ENCODE results near the gene ZNF423. TPM values are rescaled to one million over a fixed set of nuclear protein-coding genes. Genes with fewer than 3 reads are reported as not detected.

ZNF423 gene
- total RNA-seq, 4 donors from 2014 or later: 7.0 to 19.7 (median 8.4) TPM

DNA sequence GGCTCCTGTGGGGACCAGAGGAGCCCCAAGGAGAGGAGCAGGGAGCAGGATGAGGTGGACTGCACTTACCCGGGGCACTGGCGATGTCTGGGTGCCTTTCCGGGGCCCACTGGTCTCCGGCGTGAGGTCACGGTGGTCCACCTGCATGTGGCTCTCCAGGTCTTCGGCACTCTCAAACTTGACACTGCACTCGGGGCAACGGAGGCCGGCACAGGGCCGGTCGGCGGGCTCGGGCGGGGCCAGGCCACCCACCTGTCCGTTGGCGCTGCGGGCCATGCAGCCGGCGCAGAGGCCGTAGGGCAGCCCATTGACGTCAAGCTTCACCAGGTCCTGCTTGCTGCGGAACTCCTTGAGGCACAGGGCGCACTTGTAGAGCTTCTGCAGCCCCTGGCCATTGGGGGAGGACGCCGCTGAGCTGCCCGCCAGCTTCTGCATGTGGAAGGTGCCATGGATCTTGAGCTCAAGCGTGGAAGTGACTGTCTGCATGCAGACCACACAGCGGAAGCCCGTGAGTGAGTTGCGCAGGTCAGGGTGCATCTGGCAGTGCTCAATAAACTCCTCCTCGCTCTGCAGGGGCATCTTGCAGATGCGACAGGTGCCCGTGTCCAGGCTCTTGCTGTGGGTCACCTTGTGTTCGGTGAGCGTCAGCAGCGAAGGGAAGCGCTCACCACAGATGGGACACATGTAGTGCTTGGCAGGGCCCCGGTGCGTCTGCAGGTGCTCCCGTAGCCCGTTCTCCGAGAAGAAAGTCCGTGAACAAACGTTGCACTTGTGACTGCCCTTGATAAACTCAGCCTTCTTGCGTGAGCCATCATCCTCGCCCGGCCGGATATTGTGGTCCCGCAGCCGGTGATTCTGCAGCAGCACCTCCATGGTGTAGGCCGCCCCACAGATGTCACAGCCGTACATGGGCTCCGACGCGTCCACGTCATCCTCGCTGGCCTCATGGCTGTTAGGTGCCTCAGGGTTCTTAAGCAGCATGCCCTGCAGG, 220.0 kb downstream of the ZNF423 start:
- H3K9me3 ChIP-seq: no peaks in the 10 kb centered on the region
- no peak overlapping the region for H3K4me3 ChIP-seq
- no peaks in the 10 kb centered on the region for H3K27me3 ChIP-seq
- WGBS, 2 donors (ENCODE audit: low coverage in 1 of 2): 96% methylated on average over 9 of the region's 58 CpGs; no CpG with 5 or more reads in 1 of the 2 donors
- ATAC-seq: no peak
- TF ChIP-seq, protein P1, sequence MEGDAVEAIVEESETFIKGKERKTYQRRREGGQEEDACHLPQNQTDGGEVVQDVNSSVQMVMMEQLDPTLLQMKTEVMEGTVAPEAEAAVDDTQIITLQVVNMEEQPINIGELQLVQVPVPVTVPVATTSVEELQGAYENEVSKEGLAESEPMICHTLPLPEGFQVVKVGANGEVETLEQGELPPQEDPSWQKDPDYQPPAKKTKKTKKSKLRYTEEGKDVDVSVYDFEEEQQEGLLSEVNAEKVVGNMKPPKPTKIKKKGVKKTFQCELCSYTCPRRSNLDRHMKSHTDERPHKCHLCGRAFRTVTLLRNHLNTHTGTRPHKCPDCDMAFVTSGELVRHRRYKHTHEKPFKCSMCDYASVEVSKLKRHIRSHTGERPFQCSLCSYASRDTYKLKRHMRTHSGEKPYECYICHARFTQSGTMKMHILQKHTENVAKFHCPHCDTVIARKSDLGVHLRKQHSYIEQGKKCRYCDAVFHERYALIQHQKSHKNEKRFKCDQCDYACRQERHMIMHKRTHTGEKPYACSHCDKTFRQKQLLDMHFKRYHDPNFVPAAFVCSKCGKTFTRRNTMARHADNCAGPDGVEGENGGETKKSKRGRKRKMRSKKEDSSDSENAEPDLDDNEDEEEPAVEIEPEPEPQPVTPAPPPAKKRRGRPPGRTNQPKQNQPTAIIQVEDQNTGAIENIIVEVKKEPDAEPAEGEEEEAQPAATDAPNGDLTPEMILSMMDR (IDR thresholded peaks at IDR 0.05): no peak
- no peak for TF ChIP-seq EP300 (IDR thresholded peaks at IDR 0.05)
- no peak for TF ChIP-seq POLR2AphosphoS5 (IDR thresholded peaks at IDR 0.05)
- no peak for TF ChIP-seq POLR2A (IDR thresholded peaks at IDR 0.05)
- peaks cover 0 to 38% of the 10 kb centered on the region in 2 donors for H3K36me3 ChIP-seq
- H3K4me1 ChIP-seq: peaks cover 0 to 43% (median 28%) of the 10 kb centered on the region in 3 donors
- no peak overlapping the region for H3K27ac ChIP-seq

DNA sequence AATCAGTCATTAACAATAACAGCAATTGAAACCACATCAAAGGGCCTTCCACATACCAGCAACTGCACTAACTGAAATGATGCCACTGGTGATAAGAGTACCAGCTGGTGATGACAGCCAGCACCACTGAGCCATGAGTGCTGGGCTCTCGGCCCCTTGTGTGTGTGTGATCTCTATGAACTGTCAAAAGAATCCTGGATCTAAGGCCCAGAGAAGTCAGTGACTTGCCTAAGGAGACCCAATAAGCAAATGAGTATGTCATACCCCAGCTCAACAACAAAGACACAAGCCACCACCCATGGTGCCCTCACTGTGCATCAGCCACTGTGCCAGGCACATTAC, 220.9 kb downstream of the ZNF423 start:
- ATAC-seq: no peak
- no peak for TF ChIP-seq EP300 (IDR thresholded peaks at IDR 0.05)
- TF ChIP-seq POLR2AphosphoS5 (IDR thresholded peaks at IDR 0.05): no peak
- TF ChIP-seq POLR2A (IDR thresholded peaks at IDR 0.05): no peak
- 80% methylated on average over 1 of the region's 1 CpG; no CpG with 5 or more reads in 1 of the 2 donors for whole genome bisulfite sequencing, 2 donors (ENCODE audit: low coverage in 1 of 2)
- Histone ChIP-seq H3K9me3 (no peaks in the 10 kb centered on the region), H3K4me1 (peaks cover 0 to 33% (median 19%) of the 10 kb centered on the region in 3 donors), H3K27ac (no peak overlapping the region), H3K4me3 (no peak overlapping the region), H3K36me3 (peaks cover 0 to 38% of the 10 kb centered on the region in 2 donors), H3K27me3 (no peaks in the 10 kb centered on the region)

DNA sequence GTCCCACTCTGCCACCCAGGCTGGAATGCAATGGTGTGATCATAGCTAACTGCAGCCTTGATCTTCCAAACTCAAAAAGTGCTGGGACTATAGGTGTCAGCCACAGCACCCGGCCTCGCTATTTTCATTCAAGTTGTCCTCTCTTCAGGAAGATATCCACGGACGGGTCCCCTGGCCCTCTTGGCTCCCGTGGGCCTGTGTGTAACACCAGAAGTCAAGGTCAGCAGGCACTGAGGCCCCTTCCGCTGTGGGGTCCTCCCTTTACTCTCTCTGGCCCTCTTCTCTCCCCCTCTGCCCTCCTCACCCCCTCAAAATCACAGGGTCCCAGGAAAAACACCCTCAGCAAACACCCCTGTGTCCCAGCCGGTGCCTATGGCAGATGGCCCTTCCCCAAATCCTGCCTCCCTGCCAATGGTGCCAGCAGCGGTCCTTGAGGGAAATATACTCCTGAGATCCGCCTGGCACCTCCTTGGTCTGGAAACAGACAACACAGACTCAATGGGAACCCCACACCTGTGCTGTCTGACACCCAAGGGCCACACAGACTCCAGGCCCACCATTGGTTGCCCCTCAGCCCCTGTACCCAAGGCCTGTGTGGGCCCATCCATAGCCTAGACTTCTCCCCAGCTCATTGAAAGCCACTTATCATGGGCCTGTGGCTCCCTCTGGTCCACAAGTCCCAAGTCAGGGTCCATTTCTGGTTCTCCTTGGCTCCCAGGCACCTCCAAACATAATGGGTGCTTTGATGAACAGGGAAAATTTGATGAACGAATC, 221.5 kb downstream of the ZNF423 start:
- peaks cover 0 to 28% (median 13%) of the 10 kb centered on the region in 3 donors for H3K4me1 ChIP-seq
- no peaks in the 10 kb centered on the region for H3K9me3 ChIP-seq
- H3K27ac ChIP-seq: no peak overlapping the region
- H3K4me3 ChIP-seq: no peak overlapping the region
- H3K27me3 ChIP-seq: no peaks in the 10 kb centered on the region
- no peak for ATAC-seq
- WGBS, 2 donors (ENCODE audit: low coverage in 1 of 2): 92 to 100% methylated on average over 3 of the region's 10 CpGs
- peaks cover 0 to 38% of the 10 kb centered on the region in 2 donors for H3K36me3 ChIP-seq
- TF ChIP-seq POLR2AphosphoS5 (IDR thresholded peaks at IDR 0.05): no peak
- TF ChIP-seq EP300 (IDR thresholded peaks at IDR 0.05): no peak
- no peak for TF ChIP-seq POLR2A (IDR thresholded peaks at IDR 0.05)

DNA sequence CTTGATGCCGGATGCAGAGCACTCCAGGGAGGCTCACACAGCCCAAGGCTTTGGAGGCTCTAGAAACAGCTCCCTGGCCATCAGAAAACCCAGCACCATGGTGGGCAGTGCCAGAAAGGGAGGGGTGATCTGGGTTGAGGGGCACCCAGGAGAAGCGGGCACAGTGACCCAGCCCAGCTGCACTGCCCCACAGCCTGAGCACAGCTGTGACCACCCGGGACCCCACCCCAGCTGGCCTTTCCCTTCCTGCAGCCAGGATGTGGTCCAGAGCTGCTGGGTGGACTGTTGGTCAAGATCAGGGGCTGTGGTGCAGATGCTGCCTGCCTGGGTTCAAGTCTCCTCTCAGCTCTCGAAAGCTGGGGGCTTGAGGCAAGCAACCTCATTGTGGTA, 223.1 kb downstream of the ZNF423 start:
- TF ChIP-seq POLR2A (IDR thresholded peaks at IDR 0.05): no peak
- no peak overlapping the region for H3K4me3 ChIP-seq
- H3K9me3 ChIP-seq: no peaks in the 10 kb centered on the region
- no peak for ATAC-seq
- no peaks in the 10 kb centered on the region for H3K27me3 ChIP-seq
- H3K36me3 ChIP-seq: peaks cover 0 to 31% of the 10 kb centered on the region in 2 donors
- H3K4me1 ChIP-seq: peaks cover 0 to 14% (median 6%) of the 10 kb centered on the region in 3 donors
- no peak overlapping the region for H3K27ac ChIP-seq
- WGBS, 2 donors (ENCODE audit: low coverage in 1 of 2): 83% methylated on average over 1 to 2 of the region's 4 CpGs

DNA sequence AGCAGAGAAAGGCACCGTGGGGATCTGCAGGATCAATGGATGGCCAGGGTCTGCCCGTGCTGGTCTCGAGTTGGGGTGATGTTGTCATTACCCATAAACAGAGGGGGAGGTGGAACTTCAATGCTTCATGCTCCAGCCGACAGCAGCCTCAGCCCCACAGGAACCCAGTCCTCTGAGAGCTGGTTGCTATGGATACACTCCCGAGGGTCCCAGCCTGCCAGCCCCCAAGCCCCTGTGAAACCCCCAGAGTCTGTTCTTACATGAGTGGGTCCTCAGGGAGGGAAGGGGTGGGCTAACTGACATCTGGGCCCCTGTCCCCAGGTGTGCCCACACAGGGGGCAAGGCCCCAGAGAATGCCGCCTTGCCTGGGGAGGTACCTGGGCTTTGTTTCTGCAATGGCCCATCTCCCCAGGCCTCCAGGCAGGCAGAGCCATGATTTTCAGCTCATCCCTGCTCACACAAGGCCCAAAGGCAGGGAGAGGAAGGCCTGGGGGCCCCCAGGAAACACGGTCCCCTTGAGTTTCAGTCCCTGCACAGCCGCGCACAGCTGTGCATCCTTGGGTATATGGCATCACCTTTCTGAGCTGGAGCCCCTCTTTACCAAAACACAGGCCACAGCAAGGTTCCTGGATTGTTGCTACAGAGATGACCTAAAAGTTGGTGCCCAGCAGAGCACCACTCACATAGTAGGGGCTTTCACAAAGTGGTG, 223.7 kb downstream of the ZNF423 start:
- Histone ChIP-seq H3K27ac (no peak overlapping the region), H3K4me3 (no peak overlapping the region), H3K27me3 (no peaks in the 10 kb centered on the region), H3K36me3 (peaks cover 0 to 26% of the 10 kb centered on the region in 2 donors), H3K4me1 (peaks cover 0 to 14% (median 6%) of the 10 kb centered on the region in 3 donors), H3K9me3 (no peaks in the 10 kb centered on the region)
- no peak for TF ChIP-seq POLR2A (IDR thresholded peaks at IDR 0.05)
- TF ChIP-seq POLR2AphosphoS5 (IDR thresholded peaks at IDR 0.05): no peak
- TF ChIP-seq, protein P1 (IDR thresholded peaks at IDR 0.05): no peak
- ATAC-seq: no peak
- WGBS, 2 donors (ENCODE audit: low coverage in 1 of 2): 72% methylated on average over 2 of the region's 9 CpGs; no CpG with 5 or more reads in 1 of the 2 donors
